HUES6 (cell line): ENCODE data around the gene TAAR6.
"Not testable (repeated sequence)": the region's sequence is repeated elsewhere in the genome, so short reads cannot be mapped to it uniquely, and the experiment has no call there.

Experiments used
- H3K27ac ChIP-seq: 2 replicates; pipeline ENCODE4 v1.7.0; 2013; ENCODE audit warnings: low read depth, mild to moderate bottlenecking, low read length, inconsistent platforms
- H3K27me3 ChIP-seq: 2 replicates; pipeline ENCODE4 v1.6.1; 2013; ENCODE audit warnings: low read length; ENCODE audit not compliant: control insufficient read depth, insufficient read depth
- H3K36me3 ChIP-seq: 2 replicates; pipeline ENCODE4 v1.6.1; 2013; ENCODE audit warnings: low read length; ENCODE audit not compliant: control insufficient read depth, insufficient read depth
- H3K4me1 ChIP-seq: 2 replicates; pipeline ENCODE4 v1.6.1; 2013; ENCODE audit warnings: low read length; ENCODE audit not compliant: control insufficient read depth, insufficient read depth
- H3K4me3 ChIP-seq: 2 replicates; pipeline ENCODE4 v1.5.1; 2013; ENCODE audit warnings: low read depth, low read length
- H3K9ac ChIP-seq: one replicate; pipeline ENCODE4 v1.6.1; 2013; ENCODE audit warnings: mild to moderate bottlenecking, low read length
- H3K9me3 ChIP-seq: 2 replicates; pipeline ENCODE4 v1.6.1; 2013; ENCODE audit warnings: low read depth, low read length; ENCODE audit not compliant: control insufficient read depth, insufficient read depth

Gene TAAR6

GRCh38 chr6:132570221-132570777 lies at the start of gene TAAR6:
TAAR6 (plus strand) TSS chr6:132570322; CDS start chr6:132570322, 0 bp downstream.
- H3K9me3 ChIP-seq = no peaks in the 10 kb centered on the region
- H3K9ac ChIP-seq = no peak within 1 kb of the TSS
- no peak within 1 kb of the TSS for H3K27ac ChIP-seq
- no peak within 1 kb of the TSS for H3K4me3 ChIP-seq
- no peaks in the 10 kb centered on the region for H3K36me3 ChIP-seq
- peaks cover 11% of the 10 kb centered on the region for H3K4me1 ChIP-seq
- no peaks in the 10 kb centered on the region for H3K27me3 ChIP-seq

- Histone ChIP-seq H3K9me3 (no peaks in the 10 kb centered on the region), H3K36me3 (no peaks in the 10 kb centered on the region), H3K4me1 (peaks cover under 1% of the 10 kb centered on the region; the same call in 1 of the 2 replicates), H3K9ac (no peak overlapping the region), H3K4me3 (no peak overlapping the region), H3K27me3 (no peaks in the 10 kb centered on the region), H3K27ac (no peak overlapping the region)
These were observed 49.2 kb upstream of the TAAR6 start for GRCh38 chr6:132520953-132521352.

GRCh38 chr6:132524646-132525045 lies 45.5 kb upstream of the TAAR6 start:
- H3K9ac ChIP-seq = no peak overlapping the region
- peaks cover 8% of the 10 kb centered on the region; the same call in 1 of the 2 replicates for H3K4me1 ChIP-seq
- H3K27ac ChIP-seq = no peak overlapping the region

GRCh38 chr6:132525866-132526265 lies 44.3 kb upstream of the TAAR6 start:
- H3K27me3 ChIP-seq = no peaks in the 10 kb centered on the region
- no peaks in the 10 kb centered on the region for H3K9me3 ChIP-seq
- H3K4me3 ChIP-seq = no peak overlapping the region
- no peaks in the 10 kb centered on the region for H3K36me3 ChIP-seq
- H3K4me1 ChIP-seq = peaks cover 8% of the 10 kb centered on the region; the same call in 1 of the 2 replicates
- H3K9ac ChIP-seq = no peak overlapping the region
- no peak overlapping the region for H3K27ac ChIP-seq

More at GRCh38 chr6:132524646-132525045, 45.5 kb upstream of the TAAR6 start:
- Histone ChIP-seq H3K36me3 (no peaks in the 10 kb centered on the region), H3K9me3 (no peaks in the 10 kb centered on the region), H3K4me3 (no peak overlapping the region), H3K27me3 (no peaks in the 10 kb centered on the region)

DNA sequence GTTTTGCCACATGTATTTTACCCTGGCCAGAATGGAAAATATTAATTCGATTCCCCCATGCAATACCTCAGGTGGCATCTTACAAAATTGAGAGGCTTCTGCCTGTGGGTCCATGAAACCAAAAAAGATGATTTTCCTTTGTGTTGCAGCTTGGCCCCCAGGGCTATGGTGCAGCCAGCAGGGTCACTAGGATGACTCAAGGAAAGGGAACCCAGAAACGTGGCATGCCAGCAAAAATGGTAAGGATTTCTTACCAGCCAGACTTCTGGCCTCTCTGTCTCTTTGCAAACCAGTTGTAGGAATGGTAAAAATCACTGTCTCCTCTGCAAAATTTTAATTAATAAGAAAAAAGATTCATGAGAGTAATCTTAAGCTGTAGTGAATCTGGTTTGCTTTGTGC lies 43.7 kb upstream of the TAAR6 start:
- no peaks in the 10 kb centered on the region for H3K36me3 ChIP-seq
- no peaks in the 10 kb centered on the region for H3K27me3 ChIP-seq
- H3K9me3 ChIP-seq = no peaks in the 10 kb centered on the region
- no peak overlapping the region for H3K27ac ChIP-seq
- H3K4me1 ChIP-seq = peaks cover 8% of the 10 kb centered on the region; the same call in 1 of the 2 replicates
- H3K4me3 ChIP-seq = no peak overlapping the region
- H3K9ac ChIP-seq = no peak overlapping the region

- Histone ChIP-seq H3K9me3 (peaks cover 6% of the 10 kb centered on the region; the same call in 1 of the 2 replicates), H3K4me3 (no peak overlapping the region), H3K9ac (no peak overlapping the region), H3K27ac (no peak overlapping the region), H3K4me1 (peaks cover 8% of the 10 kb centered on the region; the same call in 1 of the 2 replicates), H3K36me3 (no peaks in the 10 kb centered on the region), H3K27me3 (no peaks in the 10 kb centered on the region)
These were observed 42.3 kb upstream of the TAAR6 start for GRCh38 chr6:132527791-132528190.

GRCh38 chr6:132530293-132530974 lies 39.7 kb upstream of the TAAR6 start:
- Histone ChIP-seq H3K27me3 (no peaks in the 10 kb centered on the region), H3K9me3 (peaks cover 13% of the 10 kb centered on the region; the same call in 1 of the 2 replicates), H3K9ac (no peak overlapping the region), H3K4me1 (peaks cover 8% of the 10 kb centered on the region; the same call in 1 of the 2 replicates), H3K36me3 (no peaks in the 10 kb centered on the region), H3K27ac (no peak overlapping the region), H3K4me3 (0 out of 2 replicates have a peak overlapping the region, but pooled peaks have one; percentile 31)

- H3K4me3 ChIP-seq, H3K27ac ChIP-seq: not testable (repeated sequence)
These were observed 35.6 kb upstream of the TAAR6 start for GRCh38 chr6:132534546-132534945.

GRCh38 chr6:132537145-132537544 lies 33.0 kb upstream of the TAAR6 start:
- no peak overlapping the region for H3K27ac ChIP-seq
- no peak overlapping the region for H3K9ac ChIP-seq
- H3K4me1 ChIP-seq = no peaks in the 10 kb centered on the region
- H3K9me3 ChIP-seq = peaks cover 10% of the 10 kb centered on the region; the same call in 1 of the 2 replicates
- no peaks in the 10 kb centered on the region for H3K27me3 ChIP-seq
- no peaks in the 10 kb centered on the region for H3K36me3 ChIP-seq
- no peak overlapping the region for H3K4me3 ChIP-seq

More at GRCh38 chr6:132534546-132534945, 35.6 kb upstream of the TAAR6 start:
- H3K9me3 ChIP-seq = peaks cover 13% of the 10 kb centered on the region; the same call in 1 of the 2 replicates
- not testable (repeated sequence) for H3K4me1 ChIP-seq, H3K27me3 ChIP-seq, H3K9ac ChIP-seq, H3K36me3 ChIP-seq

DNA sequence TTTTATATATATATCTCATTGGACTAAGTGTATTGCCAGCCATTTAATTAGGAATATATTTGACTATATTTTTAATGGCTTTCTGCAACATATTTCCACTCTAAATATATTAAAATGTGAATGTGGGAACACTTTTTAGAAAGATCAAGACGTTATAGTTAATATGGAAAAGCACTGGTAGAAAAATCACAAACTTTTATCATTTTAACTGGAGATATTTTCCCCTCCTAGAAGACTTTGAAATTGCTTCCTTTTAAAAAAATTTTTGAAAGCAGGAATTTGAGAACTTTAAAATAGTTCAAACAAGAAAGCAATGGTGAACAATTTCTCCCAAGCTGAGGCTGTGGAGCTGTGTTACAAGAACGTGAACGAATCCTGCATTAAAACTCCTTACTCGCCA lies 32.1 kb upstream of the TAAR6 start, which contains the start of gene TAAR9:
Gene TAAR9 (plus strand): TSS at position 301 of the 400 bp plus-strand sequence. CDS start 13 bp downstream, at position 314.
- Histone ChIP-seq H3K4me1 (no peaks in the 10 kb centered on the region), H3K9me3 (peaks cover 5% of the 10 kb centered on the region; the same call in 1 of the 2 replicates), H3K27me3 (no peaks in the 10 kb centered on the region), H3K4me3 (no peak within 1 kb of the TSS), H3K36me3 (no peaks in the 10 kb centered on the region), H3K9ac (no peak within 1 kb of the TSS), H3K27ac (no peak within 1 kb of the TSS)

DNA sequence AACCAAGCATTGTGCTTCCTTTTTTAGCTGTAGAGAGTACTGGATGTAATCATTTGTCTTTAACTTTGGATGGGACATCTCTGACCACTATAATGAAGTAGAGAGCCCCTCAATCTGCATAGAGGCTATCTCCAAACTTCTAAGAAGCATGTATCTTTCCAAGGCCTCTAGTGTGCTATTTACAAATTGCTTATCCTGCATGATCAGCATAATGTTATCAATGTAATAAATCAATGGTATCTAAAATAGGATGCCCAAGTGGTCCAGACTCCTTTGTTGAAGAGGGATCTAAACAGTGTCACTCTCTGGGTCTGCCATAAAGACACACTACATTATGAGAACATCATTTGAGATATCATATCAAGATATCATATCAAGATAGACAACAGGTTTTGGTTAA lies 25.3 kb upstream of the TAAR6 start:
- peaks cover 7% of the 10 kb centered on the region; the same call in 1 of the 2 replicates for H3K4me1 ChIP-seq
- H3K9me3 ChIP-seq = no peaks in the 10 kb centered on the region
- no peaks in the 10 kb centered on the region for H3K27me3 ChIP-seq
- no peak overlapping the region for H3K4me3 ChIP-seq
- H3K27ac ChIP-seq = no peak overlapping the region
- H3K36me3 ChIP-seq = no peaks in the 10 kb centered on the region
- no peak overlapping the region for H3K9ac ChIP-seq
